GM19043 (cell line): ENCODE data around the gene TWSG1.
"Not testable (repeated sequence)": the region's sequence is repeated elsewhere in the genome, so short reads cannot be mapped to it uniquely, and the experiment has no call there.

Experiments used
- ATAC-seq: cut with Tn5 transposase; IDR thresholded peaks from one replicate; pipeline ENCODE4 v1.9.1; 2021; ENCODE audit warnings: low read depth; ENCODE audit not compliant: unreplicated experiment

Gene TWSG1

DNA sequence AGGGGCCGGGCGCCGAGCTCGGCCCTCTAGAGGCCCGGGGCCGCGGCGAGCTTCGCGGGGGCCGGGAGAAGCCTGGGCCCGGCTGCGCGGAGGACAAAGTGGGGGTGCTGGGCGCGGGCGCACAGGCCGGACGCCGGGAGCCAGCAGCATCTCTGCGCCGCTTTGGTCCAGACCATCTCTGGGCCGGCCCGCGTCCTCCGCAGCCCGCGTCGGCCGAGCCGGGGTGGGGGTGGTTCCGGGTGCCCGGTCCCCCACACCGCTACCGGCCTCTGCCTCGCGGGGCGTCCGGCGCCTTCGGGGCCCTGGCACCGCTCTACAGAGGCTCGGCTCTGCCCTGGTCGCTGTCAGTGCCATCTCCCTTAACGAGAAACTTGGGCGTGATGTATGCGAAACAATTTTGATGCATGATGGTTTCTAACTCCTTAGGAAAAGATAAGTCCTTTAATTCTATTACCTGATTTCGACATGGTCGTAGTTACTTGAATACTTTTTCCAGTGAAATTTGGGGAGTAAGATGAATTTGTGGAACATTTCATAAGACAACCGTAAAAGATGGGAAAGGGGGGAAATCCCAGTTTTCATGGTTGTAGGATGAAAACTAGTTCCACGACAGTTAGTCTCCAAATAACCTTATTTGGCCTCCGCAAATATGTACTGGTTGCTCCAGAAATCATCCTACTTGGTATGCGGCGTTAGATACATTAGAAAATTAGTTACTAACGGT is 562 bp downstream of the TWSG1 start:
- ATAC-seq, result peak; percentile 26

DNA sequence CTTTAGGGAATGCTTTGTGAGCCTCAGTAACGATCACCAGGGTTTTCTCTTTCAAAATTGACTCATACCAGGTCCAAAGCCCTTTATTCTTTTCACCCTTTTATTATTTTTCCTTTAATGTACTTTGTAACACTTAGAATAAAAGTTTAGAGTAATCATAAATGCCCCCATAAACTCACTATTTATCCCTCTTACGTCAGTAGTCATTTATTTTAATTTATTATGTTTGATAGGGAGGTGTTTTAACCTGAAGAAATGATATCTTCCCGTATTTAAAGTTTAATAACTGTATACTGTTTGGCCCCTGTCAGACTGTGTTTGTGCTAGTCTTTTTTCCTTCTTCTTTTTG is 1.1 kb downstream of the TWSG1 start:
- ATAC-seq, result no peak

DNA sequence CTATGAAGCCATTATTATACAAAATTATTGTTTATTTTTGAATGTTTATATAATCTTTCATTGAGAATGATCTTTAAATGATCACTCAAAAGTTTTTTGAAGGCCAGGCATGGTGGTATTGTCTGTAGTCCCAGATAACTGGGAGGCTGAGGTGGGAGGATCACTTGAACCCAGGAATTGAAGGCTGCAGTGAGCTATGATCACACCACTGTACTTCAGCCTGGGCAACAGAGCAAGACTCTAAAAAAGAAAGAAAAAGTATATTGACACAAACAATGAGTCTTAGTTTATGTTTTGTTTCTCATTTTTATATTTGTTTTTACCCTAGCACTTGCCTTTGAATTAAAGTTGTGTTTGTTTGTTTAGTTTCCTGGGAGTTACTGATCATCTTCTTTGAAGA is 2.3 kb downstream of the TWSG1 start:
- ATAC-seq, result no peak

DNA sequence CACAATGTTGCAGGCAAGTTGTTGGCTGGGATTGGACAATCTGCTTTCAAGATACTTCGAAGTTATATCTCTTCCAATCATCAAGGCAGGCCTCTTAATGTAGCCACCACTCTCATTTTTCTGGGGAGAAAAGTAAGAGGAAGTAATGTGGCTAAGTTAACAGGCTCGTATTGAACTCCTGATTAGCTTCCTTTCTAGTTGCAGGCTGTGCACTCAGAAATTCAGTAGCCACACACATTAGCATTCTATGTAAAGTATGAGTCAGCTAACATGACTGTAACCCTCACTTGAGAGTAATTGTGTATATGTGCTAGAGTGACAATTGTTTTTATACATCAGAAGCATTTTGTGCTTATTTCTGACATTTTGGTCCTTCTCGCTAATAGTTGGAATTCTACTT is 3.3 kb downstream of the TWSG1 start:
- ATAC-seq, result no peak

DNA sequence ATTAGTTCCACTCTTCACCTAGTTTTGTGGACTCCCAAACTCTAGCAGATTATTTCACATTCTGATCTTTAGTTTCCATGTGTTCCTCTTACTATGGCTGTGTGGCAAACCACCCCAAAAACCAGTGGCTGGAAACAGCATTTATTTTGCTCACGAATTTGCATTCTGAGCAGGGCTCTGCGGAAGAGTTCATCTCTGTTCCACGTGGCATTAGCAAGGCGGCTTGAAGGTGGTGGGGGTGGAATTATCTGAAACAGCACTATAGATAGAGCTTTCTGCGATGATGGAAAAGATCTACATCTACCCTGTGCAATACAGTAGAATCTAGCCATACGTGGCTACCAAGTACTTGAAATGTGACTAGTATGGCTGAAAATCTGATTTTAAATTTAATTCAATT is 5.9 kb downstream of the TWSG1 start:
- no peak for ATAC-seq

DNA sequence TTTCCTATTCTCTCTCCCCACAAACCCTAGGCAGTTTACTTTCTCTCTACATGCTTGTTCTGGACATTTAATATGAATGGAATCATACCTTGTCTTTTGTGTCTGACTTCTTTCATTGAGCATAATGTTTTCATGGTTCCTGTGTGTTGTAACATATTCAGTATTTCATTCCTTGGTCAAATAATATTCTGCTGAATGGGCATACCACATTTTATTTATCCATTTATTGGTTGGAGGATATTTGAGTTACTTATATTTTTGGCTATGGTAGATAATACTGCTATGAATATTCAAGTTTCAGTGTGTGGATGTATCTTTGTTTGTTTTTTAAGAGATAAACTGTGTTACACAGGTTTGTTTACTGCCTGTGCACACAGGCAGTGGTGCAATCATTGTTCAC is 9.0 kb downstream of the TWSG1 start:
- no peak for ATAC-seq

DNA sequence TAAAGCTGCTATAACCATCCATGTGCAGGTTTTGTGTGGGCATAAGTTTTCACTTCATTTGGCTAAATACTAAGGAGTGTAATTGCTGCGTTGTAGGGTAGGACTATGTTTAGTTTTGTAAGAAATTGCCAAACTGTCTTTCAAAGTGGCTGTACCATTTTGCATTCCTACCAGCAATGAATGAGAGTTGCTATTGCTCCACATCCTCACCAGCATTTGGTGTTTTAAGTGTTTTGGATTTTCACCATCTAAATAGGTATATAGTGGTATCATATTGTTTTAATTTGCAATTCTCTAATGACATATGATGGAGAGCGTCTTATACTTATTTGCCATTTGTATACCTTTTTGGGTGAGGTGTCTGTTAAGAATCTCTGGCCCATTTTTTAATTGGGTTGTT is 12.2 kb downstream of the TWSG1 start:
- no peak for ATAC-seq

DNA sequence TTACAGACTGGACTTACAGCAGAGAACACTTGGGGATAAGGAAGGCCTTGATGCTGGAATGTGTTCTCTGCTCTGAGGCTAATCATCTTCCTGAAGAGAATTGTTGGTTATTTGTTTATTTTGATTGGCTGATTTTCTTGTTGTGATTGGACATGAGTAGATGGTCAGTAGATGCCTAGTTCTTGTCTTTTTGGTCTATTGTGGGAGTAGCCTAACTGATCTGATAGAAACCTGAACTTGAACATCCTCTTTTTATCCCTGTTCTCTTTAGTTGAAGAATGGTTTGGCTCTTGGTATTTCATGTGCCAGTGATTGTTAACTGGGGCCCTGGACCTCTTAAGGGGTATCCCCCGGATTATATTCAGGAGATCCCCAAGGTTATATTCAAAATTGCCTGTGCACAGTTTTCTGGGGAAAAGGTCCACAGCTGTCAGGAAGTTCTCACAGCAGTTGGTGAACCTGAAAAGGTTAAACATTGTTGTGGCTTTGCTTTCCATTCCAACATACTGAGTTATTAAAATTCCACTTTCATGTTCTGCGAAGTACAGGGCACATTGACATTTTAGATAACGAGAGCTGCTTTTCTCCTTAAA is 13.6 kb downstream of the TWSG1 start:
- peak; percentile 46 for ATAC-seq

DNA sequence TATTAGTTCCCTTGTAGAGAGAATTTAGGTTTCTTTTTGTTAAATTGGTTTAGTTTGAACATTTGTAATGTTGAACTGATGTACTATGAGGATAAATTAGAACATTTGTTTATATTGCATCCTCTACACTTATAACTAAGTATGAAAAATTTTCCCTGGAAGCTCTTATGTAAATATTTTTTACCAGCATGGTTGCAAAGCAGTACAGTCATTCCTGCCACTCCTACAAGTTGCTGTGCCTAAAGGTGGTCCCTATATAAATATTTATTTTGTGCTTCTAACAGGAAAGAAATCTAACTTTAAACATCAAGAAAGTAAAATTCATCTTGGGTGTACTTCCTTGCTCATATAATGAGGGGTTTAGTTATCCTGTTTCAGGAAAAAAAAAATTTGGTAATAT is 14.2 kb downstream of the TWSG1 start:
- no peak for ATAC-seq

DNA sequence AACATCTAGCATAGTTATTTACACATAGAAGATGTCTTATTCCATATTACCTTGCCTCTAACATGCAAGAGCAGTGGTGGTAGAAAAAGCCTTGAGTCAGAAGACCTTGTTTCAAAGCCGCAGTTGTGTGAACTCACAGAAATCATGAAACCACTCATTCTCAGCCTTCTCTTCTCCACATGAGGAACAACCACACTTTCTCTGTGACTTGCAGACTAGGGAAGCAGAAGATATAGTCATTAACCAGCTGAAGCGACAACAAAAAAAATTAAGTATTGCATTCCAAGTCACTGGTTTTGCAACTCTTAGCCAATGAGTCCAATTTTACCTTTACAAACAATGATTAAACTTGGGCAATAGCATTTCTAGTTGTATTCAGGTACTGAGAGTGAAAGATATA is 19.0 kb downstream of the TWSG1 start:
- peak; percentile 88 for ATAC-seq

DNA sequence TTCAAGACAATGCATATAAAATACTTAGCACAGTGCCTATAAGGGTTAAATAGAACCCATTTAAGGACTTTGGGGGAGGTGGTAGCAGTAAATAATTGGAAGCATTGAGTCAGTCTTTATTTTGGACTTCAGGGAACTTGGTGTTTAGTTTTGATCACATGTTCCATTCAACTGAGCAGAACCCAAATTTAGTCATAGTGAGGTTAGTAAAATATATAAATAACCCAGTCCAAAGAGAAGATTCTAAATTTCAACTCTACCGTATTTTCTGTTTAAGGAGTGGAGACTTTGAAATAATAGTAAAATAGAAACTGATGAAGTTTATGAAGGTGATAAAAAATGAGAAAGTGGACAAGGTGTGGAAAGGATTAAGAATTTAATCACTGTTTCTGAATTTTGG is 19.7 kb downstream of the TWSG1 start:
- ATAC-seq, result no peak

DNA sequence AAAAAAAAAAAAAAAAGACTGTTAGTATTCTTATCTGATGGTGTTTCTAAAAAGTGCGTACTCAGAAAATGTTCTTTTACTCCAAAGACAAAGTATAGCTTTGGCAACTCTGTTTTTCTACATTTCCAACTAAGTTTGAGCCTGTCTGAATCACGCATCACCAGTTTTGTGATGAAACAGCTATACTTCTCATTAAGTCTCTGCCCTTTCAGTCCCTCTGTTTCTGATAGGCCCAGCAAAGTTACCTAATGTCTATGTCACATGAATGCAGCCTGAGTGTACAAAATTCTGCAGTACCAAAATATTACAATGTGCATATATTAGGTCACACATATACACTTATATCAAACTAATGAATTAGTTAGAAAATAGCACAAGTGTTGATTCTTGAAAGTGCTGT is 22.4 kb downstream of the TWSG1 start:
- ATAC-seq, result no peak

DNA sequence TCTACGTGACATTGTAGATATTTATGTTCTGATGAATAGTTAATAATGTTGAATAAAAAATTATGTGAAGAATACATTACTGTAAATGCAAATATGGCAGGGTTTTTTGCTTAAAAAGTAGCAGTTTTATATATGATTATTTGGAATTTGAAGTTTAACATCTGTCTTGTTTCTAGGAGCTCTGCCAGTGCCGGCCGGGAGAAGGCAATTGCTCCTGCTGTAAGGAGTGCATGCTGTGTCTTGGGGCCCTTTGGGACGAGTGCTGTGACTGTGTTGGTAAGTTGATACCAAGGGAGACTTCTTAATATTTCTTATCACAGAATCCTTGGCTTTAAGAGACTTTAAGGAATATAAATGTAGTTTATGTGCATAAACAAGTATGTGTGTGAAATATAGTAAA is 25.2 kb downstream of the TWSG1 start:
- no peak for ATAC-seq

DNA sequence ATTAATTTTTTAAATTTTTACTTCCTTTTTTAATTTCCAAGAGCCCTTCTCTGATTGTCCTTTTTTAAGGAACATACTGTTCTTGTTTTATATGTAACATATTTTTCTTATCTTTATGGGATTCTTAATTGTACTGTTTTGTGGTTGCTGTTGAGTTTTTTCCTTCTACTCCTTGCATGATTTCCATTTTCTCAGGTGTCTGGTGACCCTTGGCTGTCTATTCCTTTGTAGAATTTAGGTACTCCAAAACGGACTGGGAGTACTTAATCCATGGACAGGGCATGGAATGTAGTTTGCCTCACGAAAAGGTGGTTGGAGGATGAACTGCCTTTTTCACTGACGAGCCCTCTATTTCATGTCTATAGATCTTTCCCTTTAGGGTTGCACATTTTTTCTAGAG is 26.6 kb downstream of the TWSG1 start:
- ATAC-seq, result no peak

DNA sequence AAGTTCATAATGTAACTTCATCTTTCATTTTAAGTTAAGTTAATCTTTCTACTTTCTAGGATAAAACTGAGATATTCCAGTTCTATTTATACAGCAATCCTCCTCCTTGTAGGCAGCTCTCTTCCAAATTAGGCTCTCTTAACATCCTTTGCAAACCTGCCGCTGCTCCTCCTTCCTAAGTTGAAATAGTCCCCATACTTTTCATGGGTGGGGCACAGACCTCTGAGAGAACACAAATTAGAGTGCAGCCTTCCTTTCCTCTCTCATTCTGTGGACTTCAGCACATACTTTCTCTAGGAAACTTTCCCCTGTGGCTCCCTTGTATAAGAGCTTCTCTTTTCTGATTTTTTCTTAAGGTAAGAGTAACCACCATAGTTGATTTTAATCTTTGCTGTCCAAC is 28.3 kb downstream of the TWSG1 start:
- ATAC-seq, result no peak

DNA sequence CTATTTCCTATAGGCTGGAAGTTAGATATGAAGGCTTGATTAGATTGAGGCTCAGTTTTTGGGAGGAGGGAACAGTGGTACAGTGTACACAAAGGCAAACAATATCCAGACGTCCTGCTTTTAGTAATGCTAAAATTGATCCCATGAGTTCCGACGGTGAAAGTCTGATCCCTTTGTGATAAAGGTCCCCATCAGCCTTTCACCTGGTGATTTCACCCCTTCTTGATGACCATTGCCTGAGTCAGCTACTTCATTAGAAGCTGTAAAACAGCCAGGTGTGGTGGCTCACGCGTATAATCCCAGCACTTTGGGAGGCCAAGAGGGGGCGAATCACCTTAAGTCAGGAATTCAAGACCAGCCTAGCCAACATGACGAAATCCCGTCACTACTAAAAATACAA is 29.7 kb downstream of the TWSG1 start:
- no peak for ATAC-seq

DNA sequence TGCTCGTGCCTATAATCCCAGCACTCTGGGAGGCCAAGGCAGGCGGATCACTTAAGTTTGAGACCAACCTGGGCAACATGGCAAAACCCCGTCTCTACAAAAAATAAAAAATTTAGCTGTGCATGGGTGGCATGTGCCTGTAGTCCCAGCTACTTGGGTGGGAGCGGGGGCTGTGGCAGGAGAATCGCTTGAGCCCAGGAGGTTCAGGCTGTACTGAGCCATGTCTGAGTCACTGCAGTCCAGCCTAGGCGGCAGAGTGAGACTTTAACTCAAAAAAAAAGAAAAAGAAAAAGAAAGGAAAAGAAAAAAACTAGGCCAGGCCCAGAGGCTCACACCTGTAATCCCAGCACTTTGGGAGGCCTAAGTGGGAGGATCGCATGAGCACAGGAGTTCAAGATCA is 30.8 kb downstream of the TWSG1 start:
- ATAC-seq, result no peak

DNA sequence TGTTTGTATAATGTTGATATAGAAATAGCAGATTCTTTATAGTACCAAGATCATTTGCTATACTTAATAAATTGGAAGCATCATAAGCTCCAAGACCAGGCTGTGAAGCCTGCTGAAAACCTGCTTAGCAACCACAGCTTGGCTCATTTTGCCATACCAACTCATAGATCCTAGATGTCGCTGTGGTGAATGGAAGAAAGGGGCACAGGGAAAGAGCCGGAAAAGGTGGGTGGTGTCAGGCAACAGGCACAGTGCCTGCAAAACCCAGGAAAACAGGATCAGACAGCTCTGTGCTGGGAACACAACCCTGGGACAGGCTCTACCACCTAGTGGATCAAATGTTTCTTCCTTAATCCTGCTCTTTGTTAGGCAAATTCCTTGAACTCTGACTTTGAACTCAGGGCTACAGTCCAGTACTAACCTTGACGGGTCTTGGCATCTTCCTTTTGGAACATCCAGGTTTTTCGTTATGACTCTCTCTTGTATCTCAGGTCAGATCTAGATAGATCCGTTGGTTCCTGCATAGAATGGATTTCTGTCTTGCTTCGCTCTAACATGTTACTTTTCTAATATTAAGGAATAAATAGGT is 31.6 kb downstream of the TWSG1 start:
- no peak for ATAC-seq

DNA sequence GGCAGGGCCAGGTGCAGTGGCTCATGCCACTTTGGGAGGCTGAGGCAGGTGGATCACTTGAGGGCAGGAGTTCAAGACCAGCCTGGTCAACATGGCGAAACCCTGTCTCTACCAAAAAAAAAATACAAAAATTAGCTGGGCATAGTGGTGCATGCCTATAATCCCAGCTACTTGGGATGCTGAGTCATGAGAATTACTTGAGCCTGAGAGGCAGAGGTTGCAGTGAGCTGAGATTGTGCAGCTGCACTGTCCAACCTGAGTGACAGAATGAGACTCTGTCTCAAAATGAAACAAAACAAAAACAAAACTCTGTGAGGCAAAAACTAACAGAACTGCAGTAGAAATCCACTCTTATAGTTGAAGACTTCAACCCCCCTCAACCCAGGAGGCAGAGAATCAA is 38.7 kb downstream of the TWSG1 start:
- not testable (repeated sequence) for ATAC-seq

DNA sequence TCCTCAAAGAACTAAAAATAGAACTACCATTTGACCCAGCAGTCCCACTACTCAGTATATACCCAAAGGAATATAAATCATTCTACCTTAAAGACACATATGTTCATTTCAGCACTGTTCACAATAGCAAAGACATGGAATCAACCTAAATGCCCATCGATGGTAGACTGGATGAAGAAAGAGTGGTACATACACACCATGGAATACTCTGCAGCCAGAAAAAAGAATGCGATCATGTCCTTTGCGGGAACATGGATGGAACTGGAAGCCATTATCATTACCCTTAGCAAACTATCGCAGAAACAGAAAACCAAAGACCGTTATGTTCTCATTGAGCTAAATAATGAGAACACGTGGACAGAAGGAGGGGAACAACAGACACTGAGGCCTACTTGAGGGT is 44.5 kb downstream of the TWSG1 start:
- ATAC-seq, result no peak

DNA sequence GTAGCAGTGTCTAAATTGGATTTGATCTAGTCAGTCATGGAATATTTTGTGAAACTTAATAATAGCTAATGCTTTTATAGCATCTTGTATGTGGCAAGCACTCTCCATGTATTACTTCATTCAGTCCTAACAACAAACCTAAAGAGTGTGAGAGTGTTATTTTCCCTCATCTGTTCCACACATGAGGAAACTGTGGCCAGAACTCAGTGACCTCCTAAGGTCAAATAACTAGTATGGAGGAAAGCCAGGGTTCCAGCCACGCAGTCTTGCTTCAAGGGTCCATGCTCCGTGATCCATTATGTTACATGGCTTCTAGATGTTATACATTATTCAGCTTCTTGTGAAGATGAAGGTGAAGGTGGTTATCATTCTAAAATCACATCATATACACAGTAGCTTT is 45.5 kb downstream of the TWSG1 start:
- ATAC-seq, result no peak

DNA sequence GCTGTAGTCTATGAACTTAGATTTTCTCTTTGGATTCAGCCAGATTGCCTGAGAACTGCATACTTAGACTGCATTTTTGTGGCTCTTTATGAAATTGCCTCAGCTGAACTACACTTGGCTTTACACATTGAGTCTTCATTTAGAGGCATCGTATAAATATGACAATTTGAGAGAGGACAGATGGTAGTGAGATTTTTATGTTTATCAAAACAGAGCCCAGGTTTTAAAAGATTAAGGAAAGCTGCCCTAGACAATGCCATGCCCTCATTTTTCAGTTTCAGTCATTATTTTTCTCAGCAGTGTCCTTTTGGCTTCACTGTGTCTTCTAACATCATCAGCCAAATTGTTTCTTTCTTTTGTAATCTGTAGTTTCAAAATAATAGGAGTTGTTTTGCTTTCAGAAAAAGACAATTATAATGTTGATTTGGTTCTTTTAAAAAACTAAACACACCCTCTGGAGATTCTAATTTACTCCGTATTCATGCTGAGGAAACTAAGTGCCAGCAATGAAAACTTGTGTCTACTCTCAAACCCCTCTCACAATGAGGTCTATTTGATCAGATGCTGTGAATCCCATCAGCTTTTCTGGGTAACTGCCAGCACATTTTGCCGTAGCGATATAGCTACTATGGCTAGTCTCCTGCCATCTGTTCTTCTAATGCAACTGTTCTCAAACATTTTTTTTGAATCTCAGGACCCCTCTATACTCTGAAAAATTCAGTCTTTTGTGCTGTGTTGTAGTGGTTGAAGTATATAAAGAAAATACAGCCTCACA is 46.2 kb downstream of the TWSG1 start:
- no peak for ATAC-seq
